ENCODE results near the gene NRL. TPM values are rescaled to one million over a fixed set of nuclear protein-coding genes. Genes with fewer than 3 reads are reported as not detected.

Gene NRL
- total and polyA plus RNA-seq, 10 of the 15 experiments (the other 5 are each of a cell fraction or from before 2014, with no cell fraction given) = 0.11 to 4.4 (median 2.2) TPM

GRCh38 chr14:24036169-24036962 is 78.4 kb downstream of the NRL start (continued):
- TF ChIP-seq REST (IDR thresholded peaks at IDR 0.05; ENCODE audit: low read depth, low read length) (no peak), FOXK2 (IDR thresholded peaks at IDR 0.05) (no peak), ZBTB33 (IDR thresholded peaks at IDR 0.05) (no peak), SP1 (IDR thresholded peaks at IDR 0.05; ENCODE audit: low read depth, low read length) (no peak), CTCF (IDR thresholded peaks at IDR 0.05 in 2 of 3, conservative IDR thresholded peaks at IDR 0.05 in 1 of 3; ENCODE audit: control insufficient read depth in 2 of 3, extremely low read depth in 1 of 3, insufficient read depth in 1 of 3, low read depth in 3 of 3, low read length in 3 of 3) (peak; percentile 79 to 84 (median 82)), CBX5 (IDR thresholded peaks at IDR 0.05; ENCODE audit: low read depth) (no peak), CUX1 (IDR thresholded peaks at IDR 0.05; ENCODE audit: insufficient replicate concordance, low read depth, low read length) (no peak)
- TF ChIP-seq, protein P1, sequence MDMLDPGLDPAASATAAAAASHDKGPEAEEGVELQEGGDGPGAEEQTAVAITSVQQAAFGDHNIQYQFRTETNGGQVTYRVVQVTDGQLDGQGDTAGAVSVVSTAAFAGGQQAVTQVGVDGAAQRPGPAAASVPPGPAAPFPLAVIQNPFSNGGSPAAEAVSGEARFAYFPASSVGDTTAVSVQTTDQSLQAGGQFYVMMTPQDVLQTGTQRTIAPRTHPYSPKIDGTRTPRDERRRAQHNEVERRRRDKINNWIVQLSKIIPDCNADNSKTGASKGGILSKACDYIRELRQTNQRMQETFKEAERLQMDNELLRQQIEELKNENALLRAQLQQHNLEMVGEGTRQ (IDR thresholded peaks at IDR 0.05; ENCODE audit: borderline replicate concordance, low read depth, low read length) = no peak
- TF ChIP-seq, protein P2, sequence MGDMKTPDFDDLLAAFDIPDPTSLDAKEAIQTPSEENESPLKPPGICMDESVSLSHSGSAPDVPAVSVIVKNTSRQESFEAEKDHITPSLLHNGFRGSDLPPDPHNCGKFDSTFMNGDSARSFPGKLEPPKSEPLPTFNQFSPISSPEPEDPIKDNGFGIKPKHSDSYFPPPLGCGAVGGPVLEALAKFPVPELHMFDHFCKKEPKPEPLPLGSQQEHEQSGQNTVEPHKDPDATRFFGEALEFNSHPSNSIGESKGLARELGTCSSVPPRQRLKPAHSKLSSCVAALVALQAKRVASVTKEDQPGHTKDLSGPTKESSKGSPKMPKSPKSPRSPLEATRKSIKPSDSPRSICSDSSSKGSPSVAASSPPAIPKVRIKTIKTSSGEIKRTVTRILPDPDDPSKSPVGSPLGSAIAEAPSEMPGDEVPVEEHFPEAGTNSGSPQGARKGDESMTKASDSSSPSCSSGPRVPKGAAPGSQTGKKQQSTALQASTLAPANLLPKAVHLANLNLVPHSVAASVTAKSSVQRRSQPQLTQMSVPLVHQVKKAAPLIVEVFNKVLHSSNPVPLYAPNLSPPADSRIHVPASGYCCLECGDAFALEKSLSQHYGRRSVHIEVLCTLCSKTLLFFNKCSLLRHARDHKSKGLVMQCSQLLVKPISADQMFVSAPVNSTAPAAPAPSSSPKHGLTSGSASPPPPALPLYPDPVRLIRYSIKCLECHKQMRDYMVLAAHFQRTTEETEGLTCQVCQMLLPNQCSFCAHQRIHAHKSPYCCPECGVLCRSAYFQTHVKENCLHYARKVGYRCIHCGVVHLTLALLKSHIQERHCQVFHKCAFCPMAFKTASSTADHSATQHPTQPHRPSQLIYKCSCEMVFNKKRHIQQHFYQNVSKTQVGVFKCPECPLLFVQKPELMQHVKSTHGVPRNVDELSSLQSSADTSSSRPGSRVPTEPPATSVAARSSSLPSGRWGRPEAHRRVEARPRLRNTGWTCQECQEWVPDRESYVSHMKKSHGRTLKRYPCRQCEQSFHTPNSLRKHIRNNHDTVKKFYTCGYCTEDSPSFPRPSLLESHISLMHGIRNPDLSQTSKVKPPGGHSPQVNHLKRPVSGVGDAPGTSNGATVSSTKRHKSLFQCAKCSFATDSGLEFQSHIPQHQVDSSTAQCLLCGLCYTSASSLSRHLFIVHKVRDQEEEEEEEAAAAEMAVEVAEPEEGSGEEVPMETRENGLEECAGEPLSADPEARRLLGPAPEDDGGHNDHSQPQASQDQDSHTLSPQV (IDR thresholded peaks at IDR 0.05) = no peak

Data from GM12878 (cell line).